Measurements from ENCODE around the gene VWC2L. TPM values are rescaled to one million over a fixed set of nuclear protein-coding genes. Genes with fewer than 3 reads are reported as not detected.

Gene VWC2L
- total RNA-seq, 1 donor from 2014 or later, result not detected

DNA sequence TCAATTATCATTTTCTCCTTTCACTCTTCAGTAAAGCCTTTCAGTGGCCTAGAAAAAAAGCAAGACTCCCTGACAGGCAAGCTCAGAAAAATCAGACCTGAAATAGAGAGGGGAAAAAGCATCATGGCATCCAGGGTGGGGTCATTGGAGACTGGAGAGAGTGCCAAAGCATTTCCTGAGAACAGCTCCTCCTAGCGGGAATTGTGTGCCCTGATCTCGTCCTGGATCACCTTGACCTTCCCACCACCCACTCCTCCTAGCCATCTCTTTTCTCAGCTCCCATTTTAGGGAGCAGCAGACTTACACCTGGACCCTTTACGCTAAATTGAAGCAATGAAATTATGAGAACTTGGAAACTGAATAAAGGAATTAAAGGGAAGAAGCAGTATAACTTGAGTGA lies 176.6 kb downstream of the VWC2L start:
- intact Hi-C loops (cut with micrococcal nuclease), result no loop called here

- intact Hi-C loops (cut with micrococcal nuclease), result no loop called here
These were observed 180.5 kb downstream of the VWC2L start for GRCh38 chr2:214591366-214591765.

DNA sequence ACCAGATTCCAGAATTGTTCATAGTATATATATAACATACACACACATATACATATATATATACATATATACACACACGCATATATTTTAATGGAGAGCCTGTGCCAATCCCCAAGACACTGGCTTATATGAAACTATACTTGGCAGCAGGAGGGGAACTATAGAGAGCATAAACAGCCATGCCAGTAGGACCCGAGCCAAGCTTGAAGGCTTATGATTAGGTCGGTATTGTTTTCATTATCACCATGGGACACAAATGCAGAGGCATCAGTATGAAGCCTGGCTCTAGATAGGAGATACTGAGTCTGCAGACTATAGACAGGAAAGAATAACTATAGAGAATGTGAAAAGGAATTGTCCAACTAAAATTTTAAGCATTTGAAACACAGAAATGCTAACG lies 181.2 kb downstream of the VWC2L start:
- intact Hi-C loops (cut with micrococcal nuclease), result no loop called here

- intact Hi-C loops (cut with micrococcal nuclease), result no loop called here
These were observed 182.9 kb downstream of the VWC2L start for GRCh38 chr2:214593727-214594126.

GRCh38 chr2:214601852-214602633 lies 191.2 kb downstream of the VWC2L start:
- intact Hi-C loops (cut with micrococcal nuclease), result no loop called here

- intact Hi-C loops (cut with micrococcal nuclease), result no loop called here
These were observed 194.0 kb downstream of the VWC2L start for GRCh38 chr2:214604861-214605260.

- intact Hi-C loops (cut with micrococcal nuclease), result no loop called here
These were observed 196.2 kb downstream of the VWC2L start for GRCh38 chr2:214607051-214607450.

DNA sequence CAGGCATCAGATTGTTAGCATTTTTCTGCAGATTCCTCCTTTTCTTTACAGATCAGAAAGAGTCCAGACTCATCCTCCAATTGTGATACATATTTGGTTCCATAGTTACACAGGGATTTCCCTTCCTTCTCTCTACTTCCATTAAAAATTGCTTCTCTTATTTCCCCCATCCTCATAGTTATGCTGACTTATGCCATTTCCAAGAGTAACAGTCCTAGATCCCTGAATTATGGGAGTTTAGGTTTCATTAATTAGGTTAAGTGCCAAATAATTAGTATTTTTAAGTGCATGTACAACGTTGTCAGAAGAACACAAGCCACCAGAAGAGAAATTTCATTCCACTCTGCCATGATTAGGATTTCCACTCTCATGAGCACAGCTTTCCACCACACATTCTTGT lies 200.2 kb downstream of the VWC2L start:
- intact Hi-C loops (cut with micrococcal nuclease), result no loop called here

DNA sequence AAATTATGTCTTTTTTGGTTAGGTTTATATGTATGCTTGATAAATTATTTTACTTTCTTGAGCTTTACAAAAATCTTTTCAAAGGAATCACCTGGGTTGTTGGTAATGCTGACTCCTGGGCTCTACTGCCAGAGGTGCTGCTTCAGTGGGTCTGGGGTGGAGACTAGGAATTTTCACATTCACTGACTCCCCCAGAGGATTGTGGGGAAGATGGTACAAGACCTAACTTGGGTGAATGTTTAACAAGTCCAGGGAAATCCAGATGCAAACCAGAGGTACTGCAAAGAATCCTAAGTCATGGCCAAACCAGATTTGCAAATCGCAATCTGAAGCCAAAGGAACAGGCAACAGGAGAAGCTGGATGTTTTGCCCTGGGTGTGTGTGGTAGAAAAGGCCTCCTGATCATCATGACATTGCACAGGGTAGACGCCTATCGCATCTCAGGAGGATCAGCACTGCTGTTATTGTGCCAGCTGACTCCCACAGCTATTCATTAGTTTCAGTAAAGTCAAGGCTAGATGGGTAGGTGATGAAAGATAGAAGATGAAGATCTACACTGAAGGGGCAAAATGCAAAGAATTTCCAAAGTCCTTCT lies 213.4 kb downstream of the VWC2L start:
- intact Hi-C loops (cut with micrococcal nuclease), result no loop called here

DNA sequence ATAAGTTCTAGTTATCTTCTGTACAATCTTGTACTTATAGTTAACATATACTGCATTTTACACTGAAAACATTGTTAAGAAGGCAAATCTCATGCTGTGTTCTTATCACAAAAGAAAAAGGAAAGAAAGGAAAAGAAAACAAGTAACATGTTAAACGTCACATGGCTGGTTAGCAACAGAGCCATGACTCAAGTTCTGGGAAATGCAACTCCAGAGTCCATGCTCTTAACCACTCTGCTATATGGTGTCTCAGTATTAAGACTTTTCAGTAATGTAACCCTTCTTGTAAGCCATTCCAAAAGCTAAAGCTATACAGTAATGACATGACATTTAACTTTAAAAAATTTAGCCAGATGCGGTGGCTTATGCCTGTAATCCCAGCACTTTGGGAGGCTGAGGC lies 217.2 kb downstream of the VWC2L start:
- intact Hi-C loops (cut with micrococcal nuclease), result no loop called here

Data from T-helper 1 cell treated with Interleukin-12 subunit alpha and Interleukin-12 subunit beta and Interleukin-4 antibody, amounts not matched to agents 30 ng/mL and 1 ng/mL, for 36 hours (primary cell).